Fibroblast of upper back skin (primary cell): ENCODE data around the gene C6orf141.
"Not testable (repeated sequence)": the region's sequence is repeated elsewhere in the genome, so short reads cannot be mapped to it uniquely, and the experiment has no call there.

Source experiments
- DNase-seq: peaks from one replicate; pipeline ENCODE4 v3.0.0-alpha.2; 2013

The C6orf141 gene

DNA sequence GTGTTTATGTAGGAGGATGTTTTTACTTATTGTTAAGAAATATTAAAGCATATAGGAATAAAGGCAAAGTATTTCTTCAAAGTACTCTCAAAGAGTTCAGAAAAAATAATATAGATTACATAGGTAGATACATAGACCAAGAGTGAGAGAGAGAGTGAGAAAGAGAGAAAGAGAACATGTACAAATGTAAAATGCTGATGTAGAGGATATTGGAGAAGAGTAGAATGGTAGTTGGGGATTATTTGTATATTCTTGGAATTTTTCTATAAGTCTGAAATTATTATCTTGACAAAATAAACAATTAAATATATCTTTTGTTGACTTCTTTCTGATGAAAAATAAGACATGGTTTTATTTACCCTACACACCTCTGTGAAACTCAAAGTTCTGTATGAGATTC is 29.2 kb downstream of the C6orf141 start:
- DNase-seq, result no peak

DNA sequence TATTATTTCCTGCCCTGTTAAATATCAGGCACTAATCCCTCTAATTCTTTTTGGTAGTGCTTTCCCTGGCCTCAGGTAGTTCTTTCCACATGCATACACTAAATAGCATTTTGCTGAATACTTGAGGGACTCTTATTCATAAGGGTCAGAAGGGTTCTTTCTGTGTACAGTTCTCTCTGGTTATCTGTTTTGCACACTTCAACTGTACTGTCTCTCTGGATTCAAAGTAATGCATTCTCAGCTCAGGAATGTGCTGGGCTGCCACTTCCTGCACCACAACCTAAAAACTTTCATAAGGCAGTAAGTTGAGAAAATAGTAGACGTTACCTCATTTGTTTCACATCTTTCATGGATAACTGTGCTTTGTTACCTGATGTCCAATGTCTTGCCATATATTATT is 32.1 kb downstream of the C6orf141 start:
- peak; percentile 11 for DNase-seq

DNA sequence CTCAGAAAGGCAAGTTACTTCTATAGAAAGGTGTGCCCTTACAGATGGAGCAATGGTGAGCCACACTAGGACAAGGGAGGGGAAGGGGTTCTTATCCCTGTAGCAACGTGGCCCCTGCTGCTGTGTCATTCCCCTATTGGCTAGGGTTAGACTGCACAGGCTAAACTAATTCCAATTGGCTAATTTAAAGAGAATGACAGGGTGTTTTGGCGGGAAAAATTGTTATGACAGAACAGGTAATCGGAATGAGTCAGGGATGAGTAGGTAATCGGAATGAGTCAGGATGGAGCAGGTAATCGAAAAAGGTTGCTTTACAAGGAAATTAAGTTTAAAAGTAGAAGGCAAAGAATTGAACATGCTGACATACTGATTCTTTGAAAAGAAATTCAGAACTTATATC is 36.8 kb downstream of the C6orf141 start:
- DNase-seq, result not testable (repeated sequence)
